Epidermal melanocyte (primary cell): ENCODE results near the gene C1orf216.
"Not testable (repeated sequence)": the region's sequence is repeated elsewhere in the genome, so short reads cannot be mapped to it uniquely, and the experiment has no call there.

Experiments used
- DNase-seq: peaks from one replicate; pipeline ENCODE4 v3.0.0; 2011; ENCODE audit warnings: low spot score; ENCODE audit not compliant: insufficient read length

The C1orf216 gene

GRCh38 chr1:35718492-35719336 lies at the start of gene C1orf216:
Gene C1orf216, minus strand, starts transcription at chr1:35718884. Its CDS starts 2,563 bp downstream, at chr1:35716321.
- peak; percentile 49 for DNase-seq

- no peak for DNase-seq
Measured at GRCh38 chr1:35764283-35764682, 45.6 kb upstream of the C1orf216 start.

GRCh38 chr1:35763201-35763600 lies 44.5 kb upstream of the C1orf216 start:
- no peak for DNase-seq

GRCh38 chr1:35762141-35762540 lies 43.5 kb upstream of the C1orf216 start:
- no peak for DNase-seq

- DNase-seq, result no peak
Measured at GRCh38 chr1:35756064-35756463, 37.4 kb upstream of the C1orf216 start.

- DNase-seq, result no peak
Measured at GRCh38 chr1:35753626-35754260, 35.1 kb upstream of the C1orf216 start.

GRCh38 chr1:35748326-35748725 lies 29.6 kb upstream of the C1orf216 start:
- no peak for DNase-seq

GRCh38 chr1:35745124-35745730 lies 26.5 kb upstream of the C1orf216 start:
- DNase-seq, result no peak

GRCh38 chr1:35737120-35737519 lies 18.4 kb upstream of the C1orf216 start:
- DNase-seq, result no peak

GRCh38 chr1:35727434-35728040 lies 8.9 kb upstream of the C1orf216 start:
- DNase-seq, result no peak

- DNase-seq, result no peak
Measured at GRCh38 chr1:35726450-35727433, 8.1 kb upstream of the C1orf216 start.

- DNase-seq, result peak; percentile 52
Measured at GRCh38 chr1:35725596-35725995, 6.9 kb upstream of the C1orf216 start.

- DNase-seq, result peak; percentile 64
Measured at GRCh38 chr1:35717911-35718476, 690 bp downstream of the C1orf216 start.

- peak; percentile 79 for DNase-seq
Measured at GRCh38 chr1:35715568-35716002, 3.1 kb downstream of the C1orf216 start.

GRCh38 chr1:35714921-35715567 lies 3.6 kb downstream of the C1orf216 start:
- DNase-seq, result no peak

GRCh38 chr1:35711098-35711497 lies 7.6 kb downstream of the C1orf216 start:
- not testable (repeated sequence) for DNase-seq

GRCh38 chr1:35708952-35709351 lies 9.7 kb downstream of the C1orf216 start:
- no peak for DNase-seq

- no peak for DNase-seq
Measured at GRCh38 chr1:35708441-35708921, 10.2 kb downstream of the C1orf216 start.

GRCh38 chr1:35707601-35708440 lies 10.9 kb downstream of the C1orf216 start:
- peak; percentile 45 for DNase-seq
